Measurements from ENCODE around the gene PPIL3.

PPIL3 gene

GRCh38 chr2:200821686-200822245, 67.1 kb downstream of the PPIL3 start:
- no peak for TF ChIP-seq CTCF (conservative IDR thresholded peaks at IDR 0.05)
- no peak overlapping the region for H3K27ac ChIP-seq

Measured in VCaP (cell line).